ENCODE data around the gene APBB2.

DNA sequence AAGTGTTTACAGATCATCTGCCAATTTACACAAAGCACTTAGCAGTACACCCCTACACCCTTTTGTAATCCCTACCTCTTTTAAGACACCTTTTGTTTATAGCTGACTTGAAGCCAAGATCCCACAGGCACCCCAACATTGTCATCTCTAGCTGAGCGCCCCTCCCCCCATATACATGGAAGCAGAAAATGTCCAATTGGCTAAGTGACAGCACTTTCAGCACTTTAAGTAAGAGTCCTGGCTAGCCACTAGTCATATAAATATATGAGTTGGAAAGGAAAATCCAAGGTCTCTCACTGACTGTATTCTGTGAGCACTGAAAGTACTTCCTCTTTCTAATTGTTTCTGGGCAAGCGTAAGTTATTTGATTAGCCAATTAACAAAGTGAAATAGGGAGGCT, 356.4 kb downstream of the APBB2 start:
- TF ChIP-seq POLR2A (IDR thresholded peaks at IDR 0.05) (no peak), CTCF (IDR thresholded peaks at IDR 0.05) (no peak)
